GM12892 (cell line): Measurements from ENCODE around the gene MREG.

Experiments used
- POLR2A ChIP-seq: IDR thresholded peaks from 2 replicates; pipeline ENCODE4 v1.6.1; 2011; ENCODE audit warnings: low read depth, low read length, control low read depth
- POLR2AphosphoS5 ChIP-seq: IDR thresholded peaks from 2 replicates; pipeline ENCODE4 v1.6.1; 2011; ENCODE audit warnings: low read depth, low read length, control low read depth
- TAF1 ChIP-seq: IDR thresholded peaks from 2 replicates; pipeline ENCODE4 v1.6.1; 2011; ENCODE audit warnings: low read depth, mild to moderate bottlenecking, control low read depth, low read length, borderline replicate concordance

DNA sequence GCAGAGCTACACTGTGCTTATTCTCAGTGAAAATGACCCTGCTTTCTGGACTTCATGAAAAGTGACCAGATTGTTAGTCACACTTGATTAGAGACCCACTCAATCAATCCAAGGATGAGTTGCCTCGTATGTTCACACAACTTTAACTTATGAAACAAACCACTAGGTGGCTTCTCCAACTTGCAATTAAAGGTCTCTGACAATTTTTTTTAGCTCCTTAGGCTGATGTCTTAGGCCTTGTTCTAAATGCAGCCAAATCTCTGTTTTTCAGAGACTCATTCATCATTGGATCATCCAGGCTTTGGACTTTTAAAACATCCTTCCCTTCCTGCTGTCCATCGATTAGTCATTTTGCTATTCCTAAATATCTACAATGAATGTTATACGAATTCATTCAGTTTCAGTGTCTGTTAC is 63.4 kb downstream of the MREG start:
- no peak for TF ChIP-seq POLR2A
- TF ChIP-seq POLR2AphosphoS5: no peak
- no peak for TF ChIP-seq TAF1
